Measurements from ENCODE around the gene SYNPO.

SYNPO gene

GRCh38 chr5:150706776-150707390, 66.4 kb downstream of the SYNPO start:
- Histone ChIP-seq H3F3A (ENCODE audit: control insufficient read depth, insufficient read depth) (peaks cover 3% of the 10 kb centered on the region), H3K36me3 (ENCODE audit: control insufficient read depth, low read length) (peaks cover 23% of the 10 kb centered on the region)

More at GRCh38 chr5:150706776-150707390, 66.4 kb downstream of the SYNPO start:
- no peak for TF ChIP-seq EZH2phosphoT487 (IDR thresholded peaks at IDR 0.05; ENCODE audit: borderline replicate concordance, low read length)
- no peaks in the 10 kb centered on the region for H3K9me3 ChIP-seq (ENCODE audit: control insufficient read depth, insufficient read depth, low read length)
- no peaks in the 10 kb centered on the region for H3K27me3 ChIP-seq (ENCODE audit: control insufficient read depth, low read length)
- no peaks in the 10 kb centered on the region for H4K20me1 ChIP-seq (ENCODE audit: control insufficient read depth, insufficient read depth, low read depth, low read length)
- no peaks in the 10 kb centered on the region for H3K4me1 ChIP-seq (ENCODE audit: control insufficient read depth, low read length)
- H3K27ac ChIP-seq (ENCODE audit: low read depth, low read length): no peak overlapping the region
- no peak overlapping the region for H3K4me2 ChIP-seq (ENCODE audit: low read length)
- no peak overlapping the region for H3K4me3 ChIP-seq (ENCODE audit: low read length)
- no peaks in the 10 kb centered on the region for H3K79me2 ChIP-seq (ENCODE audit: control insufficient read depth, low read length)
- no peaks in the 10 kb centered on the region for H3K9me2 ChIP-seq (replicated peaks; ENCODE audit: control insufficient read depth, low read length)

Measured in DOHH2 (cell line).